GM12878 (cell line): Measurements from ENCODE around the gene VMO1. TPM values are rescaled to one million over a fixed set of nuclear protein-coding genes. Genes with fewer than 3 reads are reported as not detected.
A peak's percentile ranks its signal among the peaks of the same experiment; 100 is the strongest.

Experiments used
- ATAC-seq: fragments of 200-7000 bp; cut with Tn5 transposase; 3 replicates; pipeline ENCODE4 v1.9.1; 2020; ENCODE audit warnings: mild to moderate bottlenecking, moderate library complexity
- BruUV-seq: library from RNA; stranded (reverse); fragments of 400-500 nt; replicated peaks from 2 replicates; lab custom pipeline; 2021; lab: Mats Ljungman, UMichigan
- CTCF ChIA-PET: fragments of 300-600 bp; sonication (Branson Sonifier 250); formaldehyde crosslinking; extraction: SDS; loops from one replicate; lab custom pipeline; 2021; ENCODE audit warnings: inconsistent platforms; lab: Yijun Ruan, JAX
- POLR2A ChIA-PET: fragments of 350-600 bp; formaldehyde crosslinking; extraction: SDS; loops from one replicate; lab custom pipeline; 2021; ENCODE audit warnings: inconsistent platforms; lab: Charles Lee
- RAD21 ChIA-PET: fragments of 300-600 bp; sonication (Branson Sonifier 250); formaldehyde crosslinking; loops from one replicate; lab custom pipeline; 2023; ENCODE audit warnings: antibody characterized with exemption; ENCODE audit not compliant: unreplicated experiment; lab: Charles Lee
- SMC1A ChIA-PET: fragments of 300-600 bp; sonication (Branson Sonifier 250); formaldehyde crosslinking; loops from one replicate; lab custom pipeline; 2023; ENCODE audit not compliant: unreplicated experiment, uncharacterized antibody; lab: Charles Lee
- DNase-seq: peaks from one replicate; pipeline ENCODE4 v3.0.0-alpha.2; 2011; ENCODE audit warnings: low read depth, low spot score
- FAIRE-seq: peaks from 3 replicates; lab custom pipeline; 2011; peaks lifted over from hg19 to GRCh38; lab: Jason Lieb, UNC
- H2AFZ ChIP-seq: 2 replicates; pipeline ENCODE4 v1.6.0; 2011; ENCODE audit warnings: low read depth, low read length, control low read depth; ENCODE audit not compliant: control insufficient read depth
- H3K27ac ChIP-seq: 2 replicates; pipeline ENCODE4 v1.5.1; 2011; ENCODE audit warnings: control low read depth; ENCODE audit not compliant: control insufficient read depth, insufficient read depth
- H3K27me3 ChIP-seq, 2 experiments: replicated peaks in 1 of 2; 2 replicates each; pipeline versions ENCODE4 v1.6.0 to v1.6.1; 2011; ENCODE audit warnings: low read length in 1 of 2; ENCODE audit not compliant: control insufficient read depth in 2 of 2, insufficient read depth in 2 of 2
- H3K36me3 ChIP-seq, 2 experiments: 2 replicates each; pipeline ENCODE4 v1.5.1; 2011; ENCODE audit warnings: low read length in 1 of 2; ENCODE audit not compliant: control insufficient read depth in 2 of 2, insufficient read depth in 2 of 2
- H3K4me1 ChIP-seq: 2 replicates; pipeline ENCODE4 v1.6.1; 2011; ENCODE audit warnings: mild to moderate bottlenecking, low read length, moderate library complexity, mixed read lengths; ENCODE audit not compliant: control insufficient read depth, insufficient read depth
- H3K4me2 ChIP-seq: 2 replicates; pipeline ENCODE4 v1.6.0; 2011; ENCODE audit warnings: control low read depth; ENCODE audit not compliant: control insufficient read depth, insufficient read depth
- H3K4me3 ChIP-seq: fragments of 200-600 bp; sonication (generic); 2 replicates; pipeline ENCODE4 v1.5.1; 2016
- H3K79me2 ChIP-seq: 2 replicates; pipeline ENCODE4 v1.6.0; 2011; ENCODE audit warnings: low read length; ENCODE audit not compliant: control insufficient read depth, insufficient read depth
- H3K9ac ChIP-seq: 2 replicates; pipeline ENCODE4 v1.8.0; 2011; ENCODE audit warnings: low read length, control low read depth, mixed read lengths; ENCODE audit not compliant: control insufficient read depth, insufficient read depth
- H3K9me3 ChIP-seq: replicated peaks from 3 replicates; pipeline ENCODE4 v1.5.1; 2011; ENCODE audit warnings: mild to moderate bottlenecking, low read length; ENCODE audit not compliant: control insufficient read depth, insufficient read depth
- H4K20me1 ChIP-seq: 2 replicates; pipeline ENCODE4 v1.6.0; 2011; ENCODE audit not compliant: control insufficient read depth, insufficient read depth
- BCL11A ChIP-seq: IDR thresholded peaks from 2 replicates; pipeline ENCODE4 v1.6.1; 2011; ENCODE audit warnings: low read depth, low read length
- EGR1 ChIP-seq, 2 experiments: IDR thresholded peaks; 1 replicate in 1 of 2; 2 replicates in 1 of 2; pipeline ENCODE4 v1.6.1; 2011 to 2012; ENCODE audit warnings: low read depth in 2 of 2, low read length in 2 of 2, borderline replicate concordance in 1 of 2, mild to moderate bottlenecking in 1 of 2, moderate library complexity in 1 of 2
- ESRRA ChIP-seq: IDR thresholded peaks from 2 replicates; pipeline ENCODE4 v1.6.1; 2012; ENCODE audit warnings: mild to moderate bottlenecking, low read length, improper control_type of control experiment
- IKZF2 ChIP-seq, 2 experiments: fragments of 450-650 bp; IDR thresholded peaks; 2 replicates each; pipeline ENCODE4 v1.6.1; 2017; ENCODE audit warnings: mild to moderate bottlenecking in 2 of 2, moderate library complexity in 2 of 2
- JUND ChIP-seq: IDR thresholded peaks from 2 replicates; pipeline ENCODE4 v1.6.1; 2012; ENCODE audit warnings: low read depth, mild to moderate bottlenecking, low read length, improper control_type of control experiment, moderate library complexity
- MTA2 ChIP-seq: fragments of 450-650 bp; IDR thresholded peaks from 2 replicates; pipeline ENCODE4 v1.6.1; 2016; ENCODE audit warnings: low read depth, mild to moderate bottlenecking, moderate library complexity
- MYB ChIP-seq: fragments of 150-350 bp; IDR thresholded peaks from 2 replicates; pipeline ENCODE4 v1.6.1; 2014; ENCODE audit warnings: mild to moderate bottlenecking, low read depth, low read length, borderline replicate concordance
- NR2F1 ChIP-seq: fragments of 450-650 bp; conservative IDR thresholded peaks from 2 replicates; pipeline ENCODE4 v1.6.1; 2017; ENCODE audit warnings: mild to moderate bottlenecking
- PAX8 ChIP-seq: fragments of 450-650 bp; IDR thresholded peaks from 2 replicates; pipeline ENCODE4 v1.6.1; 2017; ENCODE audit warnings: mild to moderate bottlenecking, moderate library complexity
- RELA ChIP-seq: fragments of 450-650 bp; IDR thresholded peaks from 2 replicates; pipeline ENCODE4 v1.8.0; 2014; ENCODE audit warnings: borderline replicate concordance; ENCODE audit not compliant: partially characterized antibody
- RUNX3 ChIP-seq: IDR thresholded peaks from 2 replicates; pipeline ENCODE4 v1.6.1; 2012; ENCODE audit warnings: low read length, inconsistent platforms
- SIN3A ChIP-seq: IDR thresholded peaks from 2 replicates; pipeline ENCODE4 v1.6.1; 2012; ENCODE audit warnings: low read depth, low read length, improper control_type of control experiment
- ZBED1 ChIP-seq: IDR thresholded peaks from 2 replicates; pipeline ENCODE4 v1.6.1; 2016; ENCODE audit warnings: borderline replicate concordance
- WGBS: methylation state at CpG from one replicate; pipeline ENCODE4 v1.1.6; 2016; ENCODE audit warnings: low lambda C conversion rate; ENCODE audit not compliant: insufficient replicate concordance, insufficient coverage; ENCODE audit errors: missing lambda C conversion rate; 5-methylcytosine and 5-hydroxymethylcytosine counted together
- in situ Hi-C: fragments of 300-500 bp; cut with MboI; formaldehyde crosslinking; loops from 9 replicates; pipeline ENCODE4 v1.14.3; 2018; ENCODE audit warnings: mixed read lengths
- intact Hi-C: fragments of 100-400 bp; cut with micrococcal nuclease; formaldehyde crosslinking; loops from one replicate; pipeline ENCODE4 v1.14.2; 2022; ENCODE audit not compliant: unreplicated experiment
- polyA plus RNA-seq, 11 experiments: library from polyadenylated mRNA; depleted of rRNA in 4 of 11; unstranded in 6 of 11; stranded (reverse) in 5 of 11; fragments of >200 nt; fragmentation: Nextera tagmentation in 4 of 11; fragmentation: Illumina TruSeq in 1 of 11; extraction: Ambion mirVana in 4 of 11; extraction: Trizol in 1 of 11; gene quantifications; 1 replicate in 1 of 11; 2 replicates in 10 of 11; pipeline versions ENCODE4 v1.2.1 to v1.2.3, GENCODE V29; 2011 to 2016; ENCODE audit warnings: inconsistent platforms in 2 of 11, missing spikeins in 2 of 11, low read depth in 1 of 11
- total RNA-seq, 4 experiments: library from RNA; depleted of rRNA in 3 of 4; stranded (reverse); fragments of >200 nt in 3 of 4; fragmentation: Illumina TruSeq in 1 of 4; extraction: Trizol in 1 of 4; gene quantifications; 2 replicates each; pipeline versions ENCODE4 v1.2.1 to v1.2.3, GENCODE V29; 2013 to 2021
- TF ChIP-seq, protein P1 (sequence below): fragments of 150-350 bp; IDR thresholded peaks from 2 replicates; pipeline ENCODE4 v1.6.1; 2014; ENCODE audit warnings: mild to moderate bottlenecking, low read depth, low read length
- TF ChIP-seq, protein P2 (sequence below): IDR thresholded peaks from 2 replicates; pipeline ENCODE4 v1.6.1; 2012; ENCODE audit warnings: low read length, inconsistent platforms
- TF ChIP-seq, protein P3 (sequence below): IDR thresholded peaks from 2 replicates; pipeline ENCODE4 v1.6.1; 2012; ENCODE audit warnings: low read depth, low read length, improper control_type of control experiment

The VMO1 gene
- total and polyA plus RNA-seq, 10 of the 15 experiments (the other 5 are each of a cell fraction or from before 2014, with no cell fraction given) = 0.27 to 0.54 (median 0.31) TPM; not detected in 7

DNA sequence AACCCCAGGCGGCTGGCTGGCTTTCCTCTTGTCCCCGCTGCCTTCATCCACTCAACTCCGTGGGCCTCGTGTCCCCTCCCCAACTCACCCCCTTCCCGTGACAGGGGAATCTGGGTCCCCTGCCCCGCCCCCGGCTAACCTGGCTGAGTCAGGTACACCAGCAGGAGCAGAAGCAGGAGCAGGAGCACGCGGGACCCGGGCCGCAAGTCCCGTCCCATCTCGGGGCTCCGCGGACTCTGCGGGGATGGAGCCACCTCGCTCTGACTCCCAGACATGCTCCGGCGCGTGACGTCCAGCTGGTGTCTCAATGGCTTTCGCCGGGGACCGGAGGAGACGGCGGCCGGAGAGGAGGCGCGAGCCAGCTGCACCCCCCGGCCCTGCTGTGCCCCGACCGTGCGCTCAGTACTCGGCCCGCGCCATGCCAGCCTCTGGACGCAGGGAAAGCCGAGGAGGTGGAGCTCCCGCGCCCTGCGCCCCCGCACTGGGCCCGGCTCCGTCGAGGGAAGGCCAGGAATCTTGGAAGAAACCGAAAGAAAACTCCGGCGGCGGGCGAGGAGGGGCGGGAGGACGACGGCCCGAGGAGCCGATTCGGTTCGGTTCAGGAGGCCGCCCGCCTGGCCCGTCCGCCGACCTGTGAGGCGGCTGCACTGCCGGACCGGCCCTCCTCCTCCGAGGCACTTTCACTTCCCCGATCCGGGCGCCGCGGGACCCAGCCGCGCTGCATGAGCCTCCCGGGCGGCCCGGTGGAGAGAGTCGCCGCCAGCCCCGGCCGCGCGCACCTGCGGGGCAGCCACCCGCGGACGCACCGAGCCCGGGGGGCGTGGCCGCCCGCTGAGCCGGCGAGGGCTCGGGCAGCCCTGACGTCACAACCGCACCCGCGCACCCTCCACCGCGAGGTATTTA lies 46.8 kb downstream of the VMO1 start, which contains the start of the genes CXCL16 and ZMYND15 (continued):
- TF ChIP-seq EGR1 (IDR thresholded peaks at IDR 0.05; ENCODE audit: borderline replicate concordance in 1 of 2, low read depth in 2 of 2, low read length in 2 of 2) = peak in 1 of 2 experiments; percentile 49; a peak in 1 of 3 replicates
- TF ChIP-seq ESRRA = no peak
- peak; percentile 13 for TF ChIP-seq RELA

DNA sequence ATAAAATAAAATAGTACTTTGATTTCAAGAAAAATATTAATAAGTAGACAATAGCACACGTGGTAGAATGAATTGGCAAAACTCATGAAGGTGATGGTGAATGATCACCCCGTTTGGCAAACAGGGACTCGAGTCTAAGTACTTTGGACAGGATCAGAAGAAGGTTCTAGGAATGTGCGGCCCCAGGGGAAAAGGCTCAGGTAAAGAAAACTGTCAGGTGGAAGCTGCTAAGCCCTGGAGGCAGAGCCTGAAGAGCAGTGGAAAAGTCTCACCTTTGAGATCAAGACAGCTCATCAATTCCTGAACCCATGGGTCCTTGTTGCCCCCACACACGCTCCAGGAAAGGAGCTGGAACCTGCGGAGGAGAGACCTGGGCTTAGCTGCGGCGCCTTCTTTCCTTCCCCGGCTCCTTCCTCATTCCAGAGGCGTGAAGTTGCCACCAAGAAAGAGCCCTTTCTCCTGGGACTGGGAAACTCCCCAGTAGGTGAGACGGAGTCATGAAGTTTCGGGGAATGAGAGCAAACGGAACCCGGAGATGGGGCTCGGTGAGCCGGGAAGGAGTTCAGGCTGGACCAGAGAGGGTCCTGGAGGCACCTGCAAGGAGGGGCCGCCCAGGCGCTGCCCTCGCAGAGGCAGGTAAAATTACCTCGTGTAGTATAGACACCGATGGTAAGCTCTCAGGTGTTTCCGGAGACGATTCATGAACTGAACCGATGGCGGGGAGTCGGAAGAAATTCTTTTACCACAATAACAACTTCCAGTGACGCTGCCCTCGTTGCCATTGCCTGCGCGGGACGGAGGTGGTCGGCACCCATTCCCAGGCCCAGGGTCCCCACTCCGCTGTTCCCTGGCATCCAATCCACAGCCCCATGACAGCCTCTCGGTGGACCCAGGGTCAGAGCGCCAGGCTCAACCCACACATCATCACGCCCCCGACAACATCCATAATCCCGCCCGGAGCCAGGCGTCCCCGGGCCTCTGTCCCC lies 47.7 kb downstream of the VMO1 start:
- CTCF ChIA-PET = interaction anchor here (0.6 to 1.1 kb wide), 3 partner anchors 46 to 319 kb away, joined by 3 to 4 read pairs (median 3); partner anchors contain the start of gene CHRNE
- intact Hi-C loops (loop anchor here (10.0 kb wide), 1 partner anchor 46 kb away; the partner anchor contains the start of genes GLTPD2 and VMO1), in situ Hi-C loops (no loop called here)
- H3K4me2 ChIP-seq = peak overlapping the region; percentile 95
- ATAC-seq = peak; percentile 11; the same call in 2 of the 3 replicates
- POLR2A ChIA-PET = no interaction called here
- peaks cover 8% of the 10 kb centered on the region for H3K4me1 ChIP-seq
- SMC1A ChIA-PET = interaction anchor here (1.0 to 1.1 kb wide), 2 partner anchors 10 to 18 kb away, joined by 3 read pairs; no protein-coding TSS in a partner anchor
- no peak for DNase-seq
- peaks cover 10 to 15% of the 10 kb centered on the region in 2 experiments for H3K27me3 ChIP-seq
- no TSS peak for BruUV-seq
- no peaks in the 10 kb centered on the region for H4K20me1 ChIP-seq
- FAIRE-seq = no peak
- WGBS = 8% methylated on average over 39 of the region's 41 CpGs
- H3K36me3 ChIP-seq = no peaks in the 10 kb centered on the region
- H3K79me2 ChIP-seq = no peaks in the 10 kb centered on the region
- H2AFZ ChIP-seq = no peak overlapping the region
- RAD21 ChIA-PET = no interaction called here
- no peak overlapping the region for H3K27ac ChIP-seq
- no peak overlapping the region for H3K9ac ChIP-seq
- H3K9me3 ChIP-seq = no peaks in the 10 kb centered on the region
- H3K4me3 ChIP-seq = peak overlapping the region; percentile 72
- TF ChIP-seq, protein P1, sequence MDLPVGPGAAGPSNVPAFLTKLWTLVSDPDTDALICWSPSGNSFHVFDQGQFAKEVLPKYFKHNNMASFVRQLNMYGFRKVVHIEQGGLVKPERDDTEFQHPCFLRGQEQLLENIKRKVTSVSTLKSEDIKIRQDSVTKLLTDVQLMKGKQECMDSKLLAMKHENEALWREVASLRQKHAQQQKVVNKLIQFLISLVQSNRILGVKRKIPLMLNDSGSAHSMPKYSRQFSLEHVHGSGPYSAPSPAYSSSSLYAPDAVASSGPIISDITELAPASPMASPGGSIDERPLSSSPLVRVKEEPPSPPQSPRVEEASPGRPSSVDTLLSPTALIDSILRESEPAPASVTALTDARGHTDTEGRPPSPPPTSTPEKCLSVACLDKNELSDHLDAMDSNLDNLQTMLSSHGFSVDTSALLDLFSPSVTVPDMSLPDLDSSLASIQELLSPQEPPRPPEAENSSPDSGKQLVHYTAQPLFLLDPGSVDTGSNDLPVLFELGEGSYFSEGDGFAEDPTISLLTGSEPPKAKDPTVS = no peak
- TF ChIP-seq, protein P2, sequence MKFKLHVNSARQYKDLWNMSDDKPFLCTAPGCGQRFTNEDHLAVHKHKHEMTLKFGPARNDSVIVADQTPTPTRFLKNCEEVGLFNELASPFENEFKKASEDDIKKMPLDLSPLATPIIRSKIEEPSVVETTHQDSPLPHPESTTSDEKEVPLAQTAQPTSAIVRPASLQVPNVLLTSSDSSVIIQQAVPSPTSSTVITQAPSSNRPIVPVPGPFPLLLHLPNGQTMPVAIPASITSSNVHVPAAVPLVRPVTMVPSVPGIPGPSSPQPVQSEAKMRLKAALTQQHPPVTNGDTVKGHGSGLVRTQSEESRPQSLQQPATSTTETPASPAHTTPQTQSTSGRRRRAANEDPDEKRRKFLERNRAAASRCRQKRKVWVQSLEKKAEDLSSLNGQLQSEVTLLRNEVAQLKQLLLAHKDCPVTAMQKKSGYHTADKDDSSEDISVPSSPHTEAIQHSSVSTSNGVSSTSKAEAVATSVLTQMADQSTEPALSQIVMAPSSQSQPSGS = no peak
- TF ChIP-seq ZBED1 (no peak), IKZF2 (IDR thresholded peaks at IDR 0.05) (no peak), BCL11A (no peak), MTA2 (no peak), PAX8 (no peak), JUND (no peak), NR2F1 (no peak), SIN3A (no peak), RUNX3 (no peak), MYB (no peak)
- TF ChIP-seq, protein P3, sequence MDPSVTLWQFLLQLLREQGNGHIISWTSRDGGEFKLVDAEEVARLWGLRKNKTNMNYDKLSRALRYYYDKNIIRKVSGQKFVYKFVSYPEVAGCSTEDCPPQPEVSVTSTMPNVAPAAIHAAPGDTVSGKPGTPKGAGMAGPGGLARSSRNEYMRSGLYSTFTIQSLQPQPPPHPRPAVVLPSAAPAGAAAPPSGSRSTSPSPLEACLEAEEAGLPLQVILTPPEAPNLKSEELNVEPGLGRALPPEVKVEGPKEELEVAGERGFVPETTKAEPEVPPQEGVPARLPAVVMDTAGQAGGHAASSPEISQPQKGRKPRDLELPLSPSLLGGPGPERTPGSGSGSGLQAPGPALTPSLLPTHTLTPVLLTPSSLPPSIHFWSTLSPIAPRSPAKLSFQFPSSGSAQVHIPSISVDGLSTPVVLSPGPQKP = no peak
